GM12865 (cell line): ENCODE measurements around the gene KRTAP5-7.

Source experiments
- DNase-seq: peaks from one replicate; pipeline ENCODE4 v3.0.0; 2010; ENCODE audit warnings: low read depth
- H3K4me3 ChIP-seq: 2 replicates; pipeline ENCODE4 v1.5.1; 2011; ENCODE audit warnings: mild to moderate bottlenecking, low read depth, low read length, control low read depth
- TF ChIP-seq, protein P1 (sequence below): IDR thresholded peaks from 2 replicates; pipeline ENCODE4 v1.5.1; 2011; ENCODE audit warnings: low read length, control low read depth, low read depth, inconsistent platforms; ENCODE audit not compliant: insufficient read depth; ENCODE audit errors: missing control alignments

The KRTAP5-7 gene

DNA sequence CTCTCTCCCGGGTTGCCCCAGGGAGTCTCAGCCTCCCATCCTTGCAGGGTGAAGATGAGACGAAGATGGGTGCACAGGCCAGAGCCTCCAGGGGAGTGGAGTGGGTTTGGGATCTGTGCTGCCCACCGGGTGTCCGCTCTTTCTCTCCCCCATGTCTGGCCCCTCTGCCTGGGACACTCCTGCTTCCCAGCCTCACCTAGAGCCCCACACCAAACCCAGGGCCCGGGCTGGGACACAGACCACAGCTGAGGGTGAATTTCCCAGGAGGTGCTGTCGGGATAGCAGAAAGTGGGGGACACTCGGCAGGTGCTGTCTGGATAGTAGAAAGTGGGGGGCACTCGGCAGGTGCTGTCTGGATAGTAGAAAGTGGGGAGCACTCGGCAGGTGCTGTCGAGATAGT, 25.0 kb upstream of the KRTAP5-7 start:
- no peak for DNase-seq
- H3K4me3 ChIP-seq = no peak overlapping the region
- TF ChIP-seq, protein P1, sequence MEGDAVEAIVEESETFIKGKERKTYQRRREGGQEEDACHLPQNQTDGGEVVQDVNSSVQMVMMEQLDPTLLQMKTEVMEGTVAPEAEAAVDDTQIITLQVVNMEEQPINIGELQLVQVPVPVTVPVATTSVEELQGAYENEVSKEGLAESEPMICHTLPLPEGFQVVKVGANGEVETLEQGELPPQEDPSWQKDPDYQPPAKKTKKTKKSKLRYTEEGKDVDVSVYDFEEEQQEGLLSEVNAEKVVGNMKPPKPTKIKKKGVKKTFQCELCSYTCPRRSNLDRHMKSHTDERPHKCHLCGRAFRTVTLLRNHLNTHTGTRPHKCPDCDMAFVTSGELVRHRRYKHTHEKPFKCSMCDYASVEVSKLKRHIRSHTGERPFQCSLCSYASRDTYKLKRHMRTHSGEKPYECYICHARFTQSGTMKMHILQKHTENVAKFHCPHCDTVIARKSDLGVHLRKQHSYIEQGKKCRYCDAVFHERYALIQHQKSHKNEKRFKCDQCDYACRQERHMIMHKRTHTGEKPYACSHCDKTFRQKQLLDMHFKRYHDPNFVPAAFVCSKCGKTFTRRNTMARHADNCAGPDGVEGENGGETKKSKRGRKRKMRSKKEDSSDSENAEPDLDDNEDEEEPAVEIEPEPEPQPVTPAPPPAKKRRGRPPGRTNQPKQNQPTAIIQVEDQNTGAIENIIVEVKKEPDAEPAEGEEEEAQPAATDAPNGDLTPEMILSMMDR = no peak

- no peak for DNase-seq
- TF ChIP-seq, protein P1 = no peak
- H3K4me3 ChIP-seq = no peak overlapping the region
Observed at GRCh38 chr11:71502871-71503435, 24.1 kb upstream of the KRTAP5-7 start.

DNA sequence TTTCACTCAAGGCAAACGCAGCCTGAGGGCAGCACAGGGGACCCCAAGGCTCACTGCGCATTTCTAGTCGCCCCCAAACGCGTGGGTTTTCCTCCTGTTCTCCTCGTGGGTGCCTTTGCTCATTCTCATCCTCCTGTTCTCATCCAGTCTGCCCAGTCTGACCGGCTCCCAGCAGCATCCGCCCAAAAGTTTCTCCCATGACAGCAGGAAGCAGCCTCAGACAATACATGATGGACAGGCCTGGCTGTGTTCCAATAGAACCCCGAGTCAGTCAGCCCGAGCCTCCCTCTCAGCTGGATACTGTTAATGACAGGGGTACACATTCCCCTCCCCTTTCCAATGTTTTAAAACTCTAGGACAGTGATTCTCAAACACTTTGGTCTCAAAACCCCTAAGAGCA, 22.5 kb upstream of the KRTAP5-7 start:
- H3K4me3 ChIP-seq = no peak overlapping the region
- no peak for DNase-seq
- TF ChIP-seq, protein P1 = no peak

DNA sequence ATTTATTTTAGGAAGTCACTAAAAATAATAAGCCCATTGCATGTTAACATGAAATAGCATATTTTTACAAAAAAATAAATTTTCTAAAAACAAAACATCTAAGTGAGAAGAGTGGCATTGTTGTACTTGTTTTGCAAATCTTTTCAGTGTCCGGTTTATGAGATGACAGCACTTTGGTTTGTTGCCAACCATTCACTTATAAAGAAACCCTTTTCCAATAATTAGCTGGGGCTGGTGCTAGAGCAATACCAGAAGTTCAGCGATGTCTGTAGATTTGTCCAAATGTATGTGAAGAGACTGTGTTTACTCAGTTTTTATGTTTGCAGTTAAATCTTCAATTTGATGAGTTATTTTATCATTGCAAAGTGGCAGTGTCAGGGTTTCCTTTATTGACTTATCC, 22.1 kb upstream of the KRTAP5-7 start:
- TF ChIP-seq, protein P1 = no peak
- H3K4me3 ChIP-seq = no peak overlapping the region
- no peak for DNase-seq

DNA sequence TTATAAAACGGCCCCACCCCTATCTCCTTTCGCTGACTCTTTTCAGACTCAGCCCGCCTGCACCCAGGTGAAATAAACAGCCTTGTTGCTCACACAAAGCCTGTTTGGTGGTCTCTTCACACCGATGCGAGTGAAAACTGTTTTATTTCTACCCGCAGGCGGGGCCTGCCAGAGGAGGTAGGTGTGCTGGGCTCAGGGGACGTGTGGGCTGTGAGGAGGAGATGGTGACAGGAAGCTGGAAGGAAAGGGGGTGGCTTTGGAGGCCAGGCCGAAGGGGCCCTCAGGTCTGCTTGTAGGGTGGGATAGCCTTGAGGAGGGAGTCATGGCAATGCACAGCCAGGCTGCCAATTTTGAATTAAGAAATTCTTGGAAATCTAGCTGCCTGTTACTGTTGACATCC, 21.3 kb upstream of the KRTAP5-7 start:
- TF ChIP-seq, protein P1 = no peak
- DNase-seq = no peak
- no peak overlapping the region for H3K4me3 ChIP-seq

- no peak overlapping the region for H3K4me3 ChIP-seq
- TF ChIP-seq, protein P1 = no peak
- DNase-seq = no peak
Observed at GRCh38 chr11:71507102-71507501, 20.0 kb upstream of the KRTAP5-7 start.
